ENCODE data around the gene TMTC2.
A peak's percentile ranks its signal among the peaks of the same experiment; 100 is the strongest.

TMTC2 gene

GRCh38 chr12:82832096-82832495 is 145.4 kb downstream of the TMTC2 start:
- TF ChIP-seq EZH2phosphoT487 (conservative IDR thresholded peaks at IDR 0.05; ENCODE audit: low read length) (no peak), CTCF (IDR thresholded peaks at IDR 0.05; ENCODE audit: insufficient read depth, low read length, poor library complexity, severe bottlenecking) (no peak)
- Histone ChIP-seq H3F3A (ENCODE audit: insufficient read depth) (no peaks in the 10 kb centered on the region), H3K4me2 (ENCODE audit: low read depth, low read length, poor library complexity, severe bottlenecking) (no peak overlapping the region), H3K27me3 (ENCODE audit: low read length) (no peaks in the 10 kb centered on the region), H3K9ac (ENCODE audit: low read length) (no peak overlapping the region), H3K9me2 (replicated peaks; ENCODE audit: insufficient read depth, low read length) (no peaks in the 10 kb centered on the region), H2AFZ (ENCODE audit: low read depth, low read length, severe bottlenecking) (peak overlapping the region; percentile 46), H3K9me3 (ENCODE audit: insufficient read depth, low read length) (no peaks in the 10 kb centered on the region), H3K79me2 (ENCODE audit: insufficient read depth, low read length) (no peaks in the 10 kb centered on the region), H3K36me3 (ENCODE audit: low read length) (no peaks in the 10 kb centered on the region), H3K4me3 (ENCODE audit: insufficient read depth, low read length, poor library complexity, severe bottlenecking) (no peak overlapping the region), H3K27ac (ENCODE audit: low read depth, low read length) (no peak overlapping the region), H4K20me1 (ENCODE audit: low read depth, low read length) (no peaks in the 10 kb centered on the region)

- H3K27ac ChIP-seq (ENCODE audit: low read depth, low read length) = no peak overlapping the region
- no peak overlapping the region for H3K4me2 ChIP-seq (ENCODE audit: low read depth, low read length, poor library complexity, severe bottlenecking)
- no peaks in the 10 kb centered on the region for H3K9me2 ChIP-seq (replicated peaks; ENCODE audit: insufficient read depth, low read length)
- no peaks in the 10 kb centered on the region for H3K36me3 ChIP-seq (ENCODE audit: low read length)
- H4K20me1 ChIP-seq (ENCODE audit: low read depth, low read length) = no peaks in the 10 kb centered on the region
- H3K4me3 ChIP-seq (ENCODE audit: insufficient read depth, low read length, poor library complexity, severe bottlenecking) = no peak overlapping the region
- no peak overlapping the region for H3K9ac ChIP-seq (ENCODE audit: low read length)
- H3K27me3 ChIP-seq (ENCODE audit: low read length) = no peaks in the 10 kb centered on the region
- no peaks in the 10 kb centered on the region for H3K9me3 ChIP-seq (ENCODE audit: insufficient read depth, low read length)
- no peaks in the 10 kb centered on the region for H3K79me2 ChIP-seq (ENCODE audit: insufficient read depth, low read length)
- H3F3A ChIP-seq (ENCODE audit: insufficient read depth) = no peaks in the 10 kb centered on the region
- no peak overlapping the region for H2AFZ ChIP-seq (ENCODE audit: low read depth, low read length, severe bottlenecking)
- no peak for TF ChIP-seq EZH2phosphoT487 (conservative IDR thresholded peaks at IDR 0.05; ENCODE audit: low read length)
- no peak for TF ChIP-seq CTCF (IDR thresholded peaks at IDR 0.05; ENCODE audit: insufficient read depth, low read length, poor library complexity, severe bottlenecking)
Measured at GRCh38 chr12:82832981-82833380, 146.3 kb downstream of the TMTC2 start.

GRCh38 chr12:82833481-82833880 is 146.8 kb downstream of the TMTC2 start:
- Histone ChIP-seq H3K9me3 (ENCODE audit: insufficient read depth, low read length) (no peaks in the 10 kb centered on the region), H3K4me3 (ENCODE audit: insufficient read depth, low read length, poor library complexity, severe bottlenecking) (no peak overlapping the region), H3K4me2 (ENCODE audit: low read depth, low read length, poor library complexity, severe bottlenecking) (no peak overlapping the region), H3F3A (ENCODE audit: insufficient read depth) (no peaks in the 10 kb centered on the region), H3K9me2 (replicated peaks; ENCODE audit: insufficient read depth, low read length) (no peaks in the 10 kb centered on the region), H2AFZ (ENCODE audit: low read depth, low read length, severe bottlenecking) (no peak overlapping the region), H4K20me1 (ENCODE audit: low read depth, low read length) (no peaks in the 10 kb centered on the region), H3K27me3 (ENCODE audit: low read length) (no peaks in the 10 kb centered on the region), H3K79me2 (ENCODE audit: insufficient read depth, low read length) (no peaks in the 10 kb centered on the region), H3K27ac (ENCODE audit: low read depth, low read length) (no peak overlapping the region), H3K9ac (ENCODE audit: low read length) (no peak overlapping the region), H3K36me3 (ENCODE audit: low read length) (no peaks in the 10 kb centered on the region)
- TF ChIP-seq EZH2phosphoT487 (conservative IDR thresholded peaks at IDR 0.05; ENCODE audit: low read length) (no peak), CTCF (IDR thresholded peaks at IDR 0.05; ENCODE audit: insufficient read depth, low read length, poor library complexity, severe bottlenecking) (no peak)

Measured in SU-DHL-6 (cell line).